ENCODE results near the gene WDTC1.

DNA sequence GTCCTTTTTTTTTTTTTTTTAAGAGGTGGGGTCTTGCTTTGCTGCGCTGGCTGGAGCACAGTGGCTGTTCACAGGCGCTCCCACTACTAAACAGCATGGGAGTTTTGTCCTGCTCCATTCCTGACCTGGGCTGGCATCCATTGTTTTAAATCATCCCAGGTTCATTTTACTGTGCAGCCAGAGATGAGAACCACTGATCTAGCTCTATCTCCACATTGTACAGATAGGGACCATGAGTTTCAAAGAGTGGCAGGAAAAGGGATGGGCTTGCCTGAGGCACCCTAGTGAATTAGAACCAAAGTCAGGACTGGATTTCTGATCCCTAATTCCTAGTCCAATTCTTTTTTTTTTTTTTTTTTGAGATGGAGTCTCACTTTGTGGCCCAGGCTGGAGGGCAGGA is 80.3 kb downstream of the WDTC1 start:
- TF ChIP-seq, protein P1, sequence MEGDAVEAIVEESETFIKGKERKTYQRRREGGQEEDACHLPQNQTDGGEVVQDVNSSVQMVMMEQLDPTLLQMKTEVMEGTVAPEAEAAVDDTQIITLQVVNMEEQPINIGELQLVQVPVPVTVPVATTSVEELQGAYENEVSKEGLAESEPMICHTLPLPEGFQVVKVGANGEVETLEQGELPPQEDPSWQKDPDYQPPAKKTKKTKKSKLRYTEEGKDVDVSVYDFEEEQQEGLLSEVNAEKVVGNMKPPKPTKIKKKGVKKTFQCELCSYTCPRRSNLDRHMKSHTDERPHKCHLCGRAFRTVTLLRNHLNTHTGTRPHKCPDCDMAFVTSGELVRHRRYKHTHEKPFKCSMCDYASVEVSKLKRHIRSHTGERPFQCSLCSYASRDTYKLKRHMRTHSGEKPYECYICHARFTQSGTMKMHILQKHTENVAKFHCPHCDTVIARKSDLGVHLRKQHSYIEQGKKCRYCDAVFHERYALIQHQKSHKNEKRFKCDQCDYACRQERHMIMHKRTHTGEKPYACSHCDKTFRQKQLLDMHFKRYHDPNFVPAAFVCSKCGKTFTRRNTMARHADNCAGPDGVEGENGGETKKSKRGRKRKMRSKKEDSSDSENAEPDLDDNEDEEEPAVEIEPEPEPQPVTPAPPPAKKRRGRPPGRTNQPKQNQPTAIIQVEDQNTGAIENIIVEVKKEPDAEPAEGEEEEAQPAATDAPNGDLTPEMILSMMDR (IDR thresholded peaks at IDR 0.05): no peak
- TF ChIP-seq POLR2A (IDR thresholded peaks at IDR 0.05; ENCODE audit: low read depth) (no peak), POLR2AphosphoS5 (IDR thresholded peaks at IDR 0.05) (no peak), EP300 (IDR thresholded peaks at IDR 0.05) (no peak)

All from esophagus muscularis mucosa (tissue), 4 donors.